Peyer's patch (tissue), 4 donors: ENCODE results near the gene FAM20B.

Experiments
- CTCF ChIP-seq, 6 experiments: fragments of 450-650 bp in 4 of 6; fragments of 200-600 bp in 2 of 6; sonication (generic) in 1 of 6; IDR thresholded peaks; one replicate each; pipeline ENCODE4 v1.5.1; 2017 to 2019; ENCODE audit warnings: antibody characterized with exemption in 6 of 6, mild to moderate bottlenecking in 3 of 6, moderate library complexity in 1 of 6
- POLR2A ChIP-seq, 2 donors: fragments of 450-650 bp; IDR thresholded peaks; one replicate each; pipeline ENCODE4 v1.5.1; 2017; ENCODE audit warnings: antibody characterized with exemption in 2 of 2, mild to moderate bottlenecking in 2 of 2, moderate library complexity in 2 of 2

DNA sequence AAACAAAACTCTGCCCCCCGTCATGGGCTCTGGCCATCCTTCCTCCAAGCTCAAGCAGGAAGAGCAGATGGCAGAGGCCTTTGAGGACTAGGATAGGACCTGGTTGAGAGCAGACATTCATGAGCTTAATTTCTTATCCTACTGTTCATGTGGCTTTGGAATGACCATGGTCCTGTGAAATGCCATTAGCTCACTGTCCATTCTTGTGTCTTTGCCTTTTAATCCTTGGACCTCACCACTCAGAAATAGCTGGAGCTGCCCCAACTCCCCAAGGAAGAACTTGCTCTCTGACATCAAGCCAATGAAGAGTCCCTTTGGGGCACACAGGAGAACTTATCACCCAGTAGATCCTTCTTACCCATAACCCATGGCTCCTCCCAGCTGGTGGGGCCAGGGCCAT lies 11.6 kb upstream of the FAM20B start:
- TF ChIP-seq CTCF (IDR thresholded peaks at IDR 0.05), result no peak
- TF ChIP-seq POLR2A (IDR thresholded peaks at IDR 0.05), result no peak
